HEK293 (cell line): ENCODE results near the gene GCDH.

Experiments used
- GFI1B ChIP-seq: fragments of 450-650 bp; formaldehyde crosslinking; IDR thresholded peaks from 2 replicates; pipeline ENCODE4 v1.5.1; 2016; ENCODE audit warnings: missing biosample characterization, missing genetic modification characterization
- HOXD13 ChIP-seq: sonication (generic); formaldehyde crosslinking; IDR thresholded peaks from 2 replicates; pipeline ENCODE4 v1.8.0; 2022; ENCODE audit warnings: missing genetic modification reagents, borderline replicate concordance
- KLF1 ChIP-seq: fragments of 450-650 bp; formaldehyde crosslinking; IDR thresholded peaks from 2 replicates; pipeline ENCODE4 v1.5.1; 2016; ENCODE audit warnings: missing biosample characterization, missing genetic modification characterization
- PRDM1 ChIP-seq: fragments of 450-650 bp; formaldehyde crosslinking; IDR thresholded peaks from 2 replicates; pipeline ENCODE4; 2016; ENCODE audit warnings: missing biosample characterization, missing genetic modification characterization
- PRDM2 ChIP-seq: fragments of 450-650 bp; formaldehyde crosslinking; IDR thresholded peaks from 2 replicates; pipeline ENCODE4 v1.5.1; 2016; ENCODE audit warnings: missing biosample characterization, missing genetic modification characterization, borderline replicate concordance
- TRIM28 ChIP-seq: IDR thresholded peaks from 2 replicates; pipeline ENCODE4 v1.6.1; 2011; ENCODE audit warnings: low read length, control low read depth, borderline replicate concordance
- YY1 ChIP-seq: fragments of 450-650 bp; formaldehyde crosslinking; IDR thresholded peaks from 2 replicates; pipeline ENCODE4 v1.5.1; 2018; ENCODE audit warnings: missing biosample characterization, missing genetic modification characterization
- ZBTB1 ChIP-seq: fragments of 450-650 bp; formaldehyde crosslinking; IDR thresholded peaks from 2 replicates; pipeline ENCODE4 v1.5.1; 2016; ENCODE audit warnings: missing biosample characterization, missing genetic modification characterization
- ZBTB8A ChIP-seq: fragments of 450-650 bp; formaldehyde crosslinking; IDR thresholded peaks from 2 replicates; pipeline ENCODE4 v1.5.1; 2016; ENCODE audit warnings: missing biosample characterization, missing genetic modification characterization
- ZNF112 ChIP-seq: fragments of 450-650 bp; formaldehyde crosslinking; IDR thresholded peaks from 2 replicates; pipeline ENCODE4 v1.5.0; 2017; ENCODE audit warnings: missing biosample characterization, missing genetic modification characterization
- ZNF146 ChIP-seq: fragments of 450-650 bp; formaldehyde crosslinking; IDR thresholded peaks from 2 replicates; pipeline ENCODE4 v1.5.1; 2016; ENCODE audit warnings: missing biosample characterization, missing genetic modification characterization
- ZNF174 ChIP-seq: fragments of 450-650 bp; formaldehyde crosslinking; IDR thresholded peaks from 2 replicates; pipeline ENCODE4 v1.5.0; 2017; ENCODE audit warnings: missing biosample characterization, mild to moderate bottlenecking, missing genetic modification characterization
- ZNF2 ChIP-seq: fragments of 450-650 bp; formaldehyde crosslinking; IDR thresholded peaks from 2 replicates; pipeline ENCODE4 v1.5.1; 2016; ENCODE audit warnings: missing biosample characterization, missing genetic modification characterization
- ZNF223 ChIP-seq: fragments of 450-650 bp; formaldehyde crosslinking; IDR thresholded peaks from 2 replicates; pipeline ENCODE4 v1.5.1; 2016; ENCODE audit warnings: missing biosample characterization, missing genetic modification characterization
- ZNF248 ChIP-seq: fragments of 450-650 bp; formaldehyde crosslinking; IDR thresholded peaks from 2 replicates; pipeline ENCODE4 v1.5.1; 2017; ENCODE audit warnings: missing biosample characterization, missing genetic modification characterization
- ZNF266 ChIP-seq: fragments of 450-650 bp; formaldehyde crosslinking; IDR thresholded peaks from 2 replicates; pipeline ENCODE4 v1.5.1; 2016; ENCODE audit warnings: missing biosample characterization, missing genetic modification characterization, low read depth
- ZNF280C ChIP-seq: fragments of 450-650 bp; formaldehyde crosslinking; IDR thresholded peaks from 2 replicates; pipeline ENCODE4 v1.5.1; 2016; ENCODE audit warnings: missing biosample characterization, missing genetic modification characterization
- ZNF394 ChIP-seq: fragments of 450-650 bp; formaldehyde crosslinking; IDR thresholded peaks from 2 replicates; pipeline ENCODE4 v1.5.1; 2016; ENCODE audit warnings: missing biosample characterization, missing genetic modification characterization, mild to moderate bottlenecking, moderate library complexity, borderline replicate concordance
- ZNF398 ChIP-seq: fragments of 450-650 bp; formaldehyde crosslinking; IDR thresholded peaks from 2 replicates; pipeline ENCODE4 v1.5.1; 2017; ENCODE audit warnings: missing biosample characterization, missing genetic modification characterization
- ZNF48 ChIP-seq: fragments of 450-650 bp; formaldehyde crosslinking; IDR thresholded peaks from 2 replicates; pipeline ENCODE4 v1.5.1; 2016; ENCODE audit warnings: missing biosample characterization, missing genetic modification characterization
- ZNF513 ChIP-seq: fragments of 450-650 bp; IDR thresholded peaks from 2 replicates; pipeline ENCODE4 v1.5.1; 2018; ENCODE audit warnings: missing biosample characterization, missing genetic modification characterization
- ZNF530 ChIP-seq: fragments of 450-650 bp; formaldehyde crosslinking; IDR thresholded peaks from 2 replicates; pipeline ENCODE4 v1.5.1; 2016; ENCODE audit warnings: low read depth, missing biosample characterization, missing genetic modification characterization
- ZNF558 ChIP-seq: fragments of 450-650 bp; formaldehyde crosslinking; IDR thresholded peaks from 2 replicates; pipeline ENCODE4 v1.5.1; 2016; ENCODE audit warnings: missing biosample characterization, missing genetic modification characterization
- ZNF585B ChIP-seq: fragments of 450-650 bp; formaldehyde crosslinking; IDR thresholded peaks from 2 replicates; pipeline ENCODE4 v1.5.1; 2016; ENCODE audit warnings: missing biosample characterization, missing genetic modification characterization
- ZNF623 ChIP-seq: fragments of 450-650 bp; formaldehyde crosslinking; IDR thresholded peaks from 2 replicates; pipeline ENCODE4 v1.5.1; 2016; ENCODE audit warnings: missing biosample characterization, missing genetic modification characterization
- ZNF664 ChIP-seq: fragments of 450-650 bp; formaldehyde crosslinking; IDR thresholded peaks from 2 replicates; pipeline ENCODE4 v1.5.1; 2016; ENCODE audit warnings: missing biosample characterization, missing genetic modification characterization
- ZNF837 ChIP-seq: fragments of 450-650 bp; formaldehyde crosslinking; IDR thresholded peaks from 2 replicates; pipeline ENCODE4 v1.5.1; 2016; ENCODE audit warnings: missing biosample characterization, missing genetic modification characterization
- ZSCAN18 ChIP-seq: fragments of 450-650 bp; formaldehyde crosslinking; IDR thresholded peaks from 2 replicates; pipeline ENCODE4 v1.5.1; 2016; ENCODE audit warnings: missing biosample characterization, missing genetic modification characterization
- ZSCAN30 ChIP-seq: fragments of 450-650 bp; IDR thresholded peaks from 2 replicates; pipeline ENCODE4 v1.5.1; 2018; ENCODE audit warnings: missing biosample characterization, mild to moderate bottlenecking, missing genetic modification characterization, moderate library complexity

The GCDH gene

GRCh38 chr19:12881172-12881808, 9.7 kb upstream of the GCDH start, which contains the start of gene DNASE2 (continued):
- TF ChIP-seq PRDM2 (tag by site-specific recombination) (no peak), PRDM1 (tag by site-specific recombination) (0 out of 2 replicates have a peak, but pooled peaks have one; percentile 5), ZSCAN18 (tag by site-specific recombination) (no peak), ZBTB8A (tag by site-specific recombination) (peak; percentile 81), ZNF223 (tag by site-specific recombination) (no peak), ZNF280C (tag by site-specific recombination) (no peak), ZNF266 (no peak), ZNF248 (tag by site-specific recombination) (no peak), GFI1B (tag by site-specific recombination) (no peak; the same call in 1 of the 2 replicates), ZNF585B (tag by site-specific recombination) (no peak), ZSCAN30 (no peak; the same call in 1 of the 2 replicates), ZNF398 (tag by site-specific recombination) (no peak), ZNF2 (tag by site-specific recombination) (peak; percentile 60; the same call in 1 of the 2 replicates), YY1 (no peak), HOXD13 (no peak), TRIM28 (no peak), ZNF513 (tag by site-specific recombination) (no peak), ZNF394 (tag by site-specific recombination) (no peak), ZNF623 (tag by site-specific recombination) (no peak), ZNF558 (tag by site-specific recombination) (no peak), ZBTB1 (tag by site-specific recombination) (no peak), KLF1 (tag by site-specific recombination) (no peak), ZNF837 (tag by site-specific recombination) (no peak), ZNF146 (tag by site-specific recombination) (no peak), ZNF664 (tag by site-specific recombination) (no peak), ZNF174 (tag by site-specific recombination) (no peak), ZNF112 (tag by site-specific recombination) (no peak), ZNF530 (no peak), ZNF48 (no peak)
